A549 (cell line): ENCODE measurements around the gene LSP1. TPM values are rescaled to one million over a fixed set of nuclear protein-coding genes. Genes with fewer than 3 reads are reported as not detected.
A peak's percentile ranks its signal among the peaks of the same experiment; 100 is the strongest.

ENCODE experiments used
- ATAC-seq, 2 experiments: fragments of 200-7000 bp in 1 of 2; fragments of >200 bp in 1 of 2; cut with Nextera tagmentation in 1 of 2; cut with Tn5 transposase in 1 of 2; 3 replicates each; pipeline versions ENCODE4 v1.8.0 to v1.9.1; 2018 to 2020; ENCODE audit warnings: mild to moderate bottlenecking in 1 of 2, moderate library complexity in 1 of 2
- CTCF ChIA-PET: fragments of 300-600 bp; sonication (Branson Sonifier 250); formaldehyde crosslinking; extraction: SDS; loops from one replicate; lab custom pipeline; 2021; ENCODE audit warnings: antibody characterized with exemption, inconsistent platforms; lab: Yijun Ruan, JAX
- POLR2A ChIA-PET: fragments of 350-600 bp; formaldehyde crosslinking; extraction: SDS; loops from one replicate; lab custom pipeline; 2021; ENCODE audit warnings: antibody characterized with exemption, inconsistent platforms; lab: Yijun Ruan, JAX
- DNase-seq, 2 experiments: peaks; one replicate each; pipeline versions ENCODE4 v3.0.0 to v3.0.0-alpha.2; 2011 to 2016; ENCODE audit warnings: low read depth in 1 of 2, low spot score in 1 of 2
- FAIRE-seq: peaks from 2 replicates; lab custom pipeline; 2011; peaks lifted over from hg19 to GRCh38; lab: Jason Lieb, UNC
- H3K27ac ChIP-seq, 2 experiments: fragments of >200 bp; sonication (Bioruptor Twin); formaldehyde crosslinking; 3 replicates each; pipeline ENCODE4 v1.5.1; 2016 to 2017
- H3K4me1 ChIP-seq: fragments of >200 bp; sonication (Bioruptor Twin); formaldehyde crosslinking; 3 replicates; pipeline ENCODE4 v1.6.1; 2016
- H3K4me2 ChIP-seq: fragments of >200 bp; sonication (Bioruptor Twin); formaldehyde crosslinking; 3 replicates; pipeline ENCODE4 v1.6.1; 2016
- H3K4me3 ChIP-seq: fragments of >200 bp; sonication (Bioruptor Twin); formaldehyde crosslinking; 3 replicates; pipeline ENCODE4 v1.5.1; 2016
- H3K9me3 ChIP-seq: fragments of >200 bp; sonication (Bioruptor Twin); formaldehyde crosslinking; 3 replicates; pipeline ENCODE4 v1.6.1; 2016
- BCL3 ChIP-seq: fragments of >200 bp; sonication (Bioruptor Twin); formaldehyde crosslinking; IDR thresholded peaks from 3 replicates; pipeline ENCODE4 v1.6.1; 2016
- BHLHE40 ChIP-seq: IDR thresholded peaks from 2 replicates; pipeline ENCODE4 v1.6.1; 2012; ENCODE audit warnings: low read depth, low read length, inconsistent platforms
- CTCF ChIP-seq: fragments of >200 bp; sonication (Bioruptor Twin); formaldehyde crosslinking; IDR thresholded peaks from 3 replicates; pipeline ENCODE4 v1.5.1; 2016
- ESRRA ChIP-seq: fragments of 150-350 bp; IDR thresholded peaks from 2 replicates; pipeline ENCODE4 v1.6.1; 2014; ENCODE audit warnings: mild to moderate bottlenecking, low read length, borderline replicate concordance
- HEYL ChIP-seq: fragments of 250-450 bp; sonication (Bioruptor Pico); IDR thresholded peaks from 2 replicates; pipeline ENCODE4 v1.8.0; 2021; ENCODE audit warnings: mild to moderate bottlenecking, moderate library complexity
- HOXB13 ChIP-seq: fragments of 250-450 bp; sonication (Bioruptor Pico); IDR thresholded peaks from 2 replicates; pipeline ENCODE4 v1.5.0; 2020; ENCODE audit warnings: low read depth, mild to moderate bottlenecking, moderate library complexity
- JUNB ChIP-seq: fragments of >200 bp; sonication (Bioruptor Twin); formaldehyde crosslinking; IDR thresholded peaks from 2 replicates; pipeline ENCODE4 v1.6.1; 2016
- NFE2L2 ChIP-seq: fragments of 150-350 bp; conservative IDR thresholded peaks from 2 replicates; pipeline ENCODE4 v1.6.1; 2014; ENCODE audit warnings: low read length
- PHF8 ChIP-seq: fragments of 200-600 bp; sonication (generic); IDR thresholded peaks from 2 replicates; pipeline ENCODE4 v1.6.1; 2016; ENCODE audit warnings: low read depth, mild to moderate bottlenecking, antibody characterized with exemption, moderate library complexity, borderline replicate concordance
- RAD21 ChIP-seq, 2 experiments: fragments of >200 bp in 1 of 2; sonication (Bioruptor Twin) in 1 of 2; formaldehyde crosslinking in 1 of 2; IDR thresholded peaks in 1 of 2; conservative IDR thresholded peaks in 1 of 2; 2 replicates in 1 of 2; 3 replicates in 1 of 2; pipeline ENCODE4 v1.6.1; 2012 to 2018; ENCODE audit warnings: inconsistent platforms in 1 of 2
- RNF2 ChIP-seq: fragments of 200-600 bp; sonication (generic); IDR thresholded peaks from 2 replicates; pipeline ENCODE4 v1.6.1; 2016; ENCODE audit warnings: low read depth, mild to moderate bottlenecking, antibody characterized with exemption, moderate library complexity, borderline replicate concordance
- TFCP2L1 ChIP-seq: fragments of 250-450 bp; sonication (Bioruptor Pico); IDR thresholded peaks from 2 replicates; pipeline ENCODE4 v1.5.0; 2021; ENCODE audit warnings: mild to moderate bottlenecking
- ZC3H11A ChIP-seq: fragments of 450-650 bp; IDR thresholded peaks from 2 replicates; pipeline ENCODE4 v1.6.1; 2014; ENCODE audit warnings: antibody characterized with exemption, mild to moderate bottlenecking
- ZFP36 ChIP-seq: fragments of 450-650 bp; IDR thresholded peaks from 2 replicates; pipeline ENCODE4 v1.6.1; 2014; ENCODE audit warnings: borderline replicate concordance; ENCODE audit not compliant: partially characterized antibody
- ZNF302 ChIP-seq: fragments of 250-450 bp; sonication (Bioruptor Pico); IDR thresholded peaks from 2 replicates; pipeline ENCODE4 v1.9.0; 2021; ENCODE audit warnings: inconsistent platforms, mild to moderate bottlenecking, moderate library complexity
- WGBS: methylation state at CpG from one replicate; pipeline ENCODE4 v1.1.6; 2017; ENCODE audit errors: missing lambda C conversion rate; 5-methylcytosine and 5-hydroxymethylcytosine counted together
- polyA plus RNA-seq, 4 experiments: library from polyadenylated mRNA; depleted of rRNA in 3 of 4; stranded (reverse); fragments of >200 nt; fragmentation: RNase III in 1 of 4; extraction: RNeasy Plus Mini Kit Qiagen cat#74134 plus additional on column Dnase treatment in 1 of 4; gene quantifications; 2 replicates in 3 of 4; 3 replicates in 1 of 4; pipeline ENCODE4 v1.2.3, GENCODE V29; 2011 to 2017
- TF ChIP-seq, protein P1 (sequence below): fragments of 250-450 bp; sonication (Bioruptor Pico); IDR thresholded peaks from 2 replicates; pipeline ENCODE4 v1.5.0; 2020; ENCODE audit warnings: low read depth, mild to moderate bottlenecking, moderate library complexity
- TF ChIP-seq, protein P2 (sequence below): IDR thresholded peaks from 2 replicates; pipeline ENCODE4 v1.6.1; 2012

LSP1 gene
- polyA plus RNA-seq, 2 of the 4 experiments (the other 2 are of a cell fraction), result 0.67 to 3.5 TPM

GRCh38 chr11:1869427-1870325 is 16.8 kb downstream of the LSP1 start:
- H3K9me3 ChIP-seq, result no peaks in the 10 kb centered on the region
- WGBS, result 11% methylated on average over 21 of the region's 34 CpGs
- FAIRE-seq (no peak), ATAC-seq (peak; percentile 73 to 89), DNase-seq (peak; percentile 59 to 79)
- ChIA-PET CTCF (interaction anchor here (0.7 to 3.5 kb wide), 31 partner anchors 9 to 287 kb away, joined by 3 to 35 read pairs (median 4); partner anchors contain the start of genes LSP1, SYT8 and TNNI2), POLR2A (no interaction called here)
- H3K4me3 ChIP-seq, result 0 out of 3 replicates have a peak overlapping the region, but pooled peaks have one; percentile 8
- TF ChIP-seq CTCF (peak; percentile 51), PHF8 (no peak), NFE2L2 (no peak), RAD21 (conservative IDR thresholded peaks at IDR 0.05 in 1 of 2, IDR thresholded peaks at IDR 0.05 in 1 of 2) (peak in 1 of 2 experiments; percentile 15; a peak in 1 of 5 replicates)
- peak overlapping the region; percentile 67 for H3K4me2 ChIP-seq
- peaks cover 29% of the 10 kb centered on the region for H3K4me1 ChIP-seq
- peak overlapping the region in 1 of 2 experiments; percentile 34; a peak in 2 of 6 replicates for H3K27ac ChIP-seq

DNA sequence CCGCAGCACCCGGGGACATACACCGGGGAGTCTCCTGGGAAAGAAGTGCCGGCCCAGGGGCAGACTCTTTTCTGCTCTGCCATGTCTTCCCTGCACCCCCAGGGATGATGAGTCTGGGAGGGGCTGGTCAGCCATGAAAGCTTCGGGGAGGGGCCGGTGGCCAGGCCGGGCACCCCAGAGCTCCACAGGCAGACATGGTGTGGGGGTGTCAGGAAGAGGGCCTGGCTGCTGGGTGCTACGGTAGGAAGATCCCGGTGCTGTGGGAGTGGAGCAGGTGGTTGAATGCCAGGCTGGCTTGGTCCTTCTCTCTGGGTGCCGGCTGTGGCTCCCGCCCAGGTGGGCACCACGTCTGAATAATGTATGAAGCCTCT is 17.4 kb downstream of the LSP1 start:
- Histone ChIP-seq H3K9me3 (no peaks in the 10 kb centered on the region), H3K4me1 (peaks cover 25% of the 10 kb centered on the region), H3K4me3 (no peak overlapping the region), H3K27ac (peak overlapping the region in 1 of 2 experiments; percentile 56; a peak in 1 of 6 replicates), H3K4me2 (peak overlapping the region; percentile 67)
- ChIA-PET CTCF (interaction anchor here (0.7 to 3.5 kb wide), 22 partner anchors 11 to 280 kb away, joined by 3 to 35 read pairs (median 4); partner anchors contain the start of genes LSP1, SYT8 and TNNI2), POLR2A (no interaction called here)
- ATAC-seq (peak in 1 of 2 experiments; percentile 6; a peak in 3 of 6 replicates), DNase-seq (no peak), FAIRE-seq (no peak)
- TF ChIP-seq JUNB (no peak), ZNF302 (CRISPR knock-in tag) (no peak), ZC3H11A (no peak), ZFP36 (no peak), BHLHE40 (no peak), BCL3 (no peak), RNF2 (no peak), HEYL (no peak), ESRRA (no peak), HOXB13 (CRISPR knock-in tag) (no peak), TFCP2L1 (CRISPR knock-in tag) (no peak)
- TF ChIP-seq, protein P1, sequence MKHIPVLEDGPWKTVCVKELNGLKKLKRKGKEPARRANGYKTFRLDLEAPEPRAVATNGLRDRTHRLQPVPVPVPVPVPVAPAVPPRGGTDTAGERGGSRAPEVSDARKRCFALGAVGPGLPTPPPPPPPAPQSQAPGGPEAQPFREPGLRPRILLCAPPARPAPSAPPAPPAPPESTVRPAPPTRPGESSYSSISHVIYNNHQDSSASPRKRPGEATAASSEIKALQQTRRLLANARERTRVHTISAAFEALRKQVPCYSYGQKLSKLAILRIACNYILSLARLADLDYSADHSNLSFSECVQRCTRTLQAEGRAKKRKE (CRISPR knock-in tag), result no peak
- TF ChIP-seq, protein P2, sequence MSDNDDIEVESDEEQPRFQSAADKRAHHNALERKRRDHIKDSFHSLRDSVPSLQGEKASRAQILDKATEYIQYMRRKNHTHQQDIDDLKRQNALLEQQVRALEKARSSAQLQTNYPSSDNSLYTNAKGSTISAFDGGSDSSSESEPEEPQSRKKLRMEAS, result no peak
- WGBS, result no CpG with 5 or more reads among the region's 12 CpGs
